ENCODE measurements around the gene USP37. TPM values are rescaled to one million over a fixed set of nuclear protein-coding genes. Genes with fewer than 3 reads are reported as not detected.
A peak's percentile ranks its signal among the peaks of the same experiment; 100 is the strongest.

USP37 gene
- total and polyA plus RNA-seq, 2 of the 13 experiments (the other 11 are each of a cell fraction or from before 2014, with no cell fraction given) = 6.5 to 30.6 TPM

DNA sequence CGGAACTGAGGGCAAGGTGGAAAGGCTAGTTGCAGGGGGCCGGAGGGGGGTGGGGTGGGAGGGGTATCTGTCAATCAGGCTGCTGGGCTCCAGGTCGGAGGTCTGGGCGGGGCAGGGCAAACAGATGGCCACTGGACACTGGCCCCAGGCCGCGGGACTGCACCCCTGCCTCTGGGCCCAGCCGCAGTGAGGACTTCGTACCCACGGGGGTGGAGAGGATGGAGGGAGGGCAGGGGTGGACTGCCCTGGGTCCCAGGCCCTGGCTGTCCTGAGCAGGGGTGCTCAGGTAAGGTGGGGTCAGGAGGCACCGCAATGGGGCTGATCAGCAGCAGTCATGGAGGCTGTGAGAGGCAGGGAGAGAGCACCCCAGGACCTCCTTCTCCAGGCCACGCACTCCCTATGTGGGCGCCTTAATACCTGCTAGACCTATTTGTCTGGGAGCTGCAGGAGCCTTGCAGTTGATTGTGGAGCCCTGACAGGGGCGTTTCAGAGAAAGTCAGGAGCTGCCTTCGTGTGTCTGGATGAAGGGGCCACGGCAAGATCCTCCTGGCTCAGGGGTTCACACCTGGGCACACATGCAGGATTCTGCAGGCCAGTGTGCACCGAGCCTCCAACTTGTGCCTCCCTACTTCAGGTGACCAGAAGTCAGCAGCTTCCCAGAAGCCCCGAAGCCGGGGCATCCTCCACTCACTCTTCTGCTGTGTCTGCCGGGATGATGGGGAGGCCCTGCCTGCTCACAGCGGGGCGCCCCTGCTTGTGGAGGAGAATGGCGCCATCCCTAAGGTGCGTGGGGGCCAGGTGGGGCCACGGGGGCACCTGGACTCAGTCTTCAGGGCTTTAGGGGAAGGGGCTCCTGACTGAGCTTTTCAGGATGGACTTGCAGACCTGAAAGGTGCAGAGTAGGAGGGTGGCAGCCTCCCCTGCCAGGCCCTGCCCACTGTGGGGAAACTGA, 166.9 kb downstream of the USP37 start (continued):
- TF ChIP-seq, protein P1, sequence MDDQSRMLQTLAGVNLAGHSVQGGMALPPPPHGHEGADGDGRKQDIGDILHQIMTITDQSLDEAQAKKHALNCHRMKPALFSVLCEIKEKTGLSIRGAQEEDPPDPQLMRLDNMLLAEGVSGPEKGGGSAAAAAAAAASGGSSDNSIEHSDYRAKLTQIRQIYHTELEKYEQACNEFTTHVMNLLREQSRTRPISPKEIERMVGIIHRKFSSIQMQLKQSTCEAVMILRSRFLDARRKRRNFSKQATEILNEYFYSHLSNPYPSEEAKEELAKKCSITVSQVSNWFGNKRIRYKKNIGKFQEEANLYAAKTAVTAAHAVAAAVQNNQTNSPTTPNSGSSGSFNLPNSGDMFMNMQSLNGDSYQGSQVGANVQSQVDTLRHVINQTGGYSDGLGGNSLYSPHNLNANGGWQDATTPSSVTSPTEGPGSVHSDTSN (CRISPR knock-in tag; IDR thresholded peaks at IDR 0.05; ENCODE audit: borderline replicate concordance) = no peak
- TF ChIP-seq, protein P2, sequence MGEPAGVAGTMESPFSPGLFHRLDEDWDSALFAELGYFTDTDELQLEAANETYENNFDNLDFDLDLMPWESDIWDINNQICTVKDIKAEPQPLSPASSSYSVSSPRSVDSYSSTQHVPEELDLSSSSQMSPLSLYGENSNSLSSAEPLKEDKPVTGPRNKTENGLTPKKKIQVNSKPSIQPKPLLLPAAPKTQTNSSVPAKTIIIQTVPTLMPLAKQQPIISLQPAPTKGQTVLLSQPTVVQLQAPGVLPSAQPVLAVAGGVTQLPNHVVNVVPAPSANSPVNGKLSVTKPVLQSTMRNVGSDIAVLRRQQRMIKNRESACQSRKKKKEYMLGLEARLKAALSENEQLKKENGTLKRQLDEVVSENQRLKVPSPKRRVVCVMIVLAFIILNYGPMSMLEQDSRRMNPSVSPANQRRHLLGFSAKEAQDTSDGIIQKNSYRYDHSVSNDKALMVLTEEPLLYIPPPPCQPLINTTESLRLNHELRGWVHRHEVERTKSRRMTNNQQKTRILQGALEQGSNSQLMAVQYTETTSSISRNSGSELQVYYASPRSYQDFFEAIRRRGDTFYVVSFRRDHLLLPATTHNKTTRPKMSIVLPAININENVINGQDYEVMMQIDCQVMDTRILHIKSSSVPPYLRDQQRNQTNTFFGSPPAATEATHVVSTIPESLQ (CRISPR knock-in tag; conservative IDR thresholded peaks at IDR 0.05) = no peak
- TF ChIP-seq STAT5B (CRISPR knock-in tag; IDR thresholded peaks at IDR 0.05) = 0 out of 2 replicates have a peak, but pooled peaks have one; percentile 42

MicroRNA genes within 50 kb of the gene (microRNA counts, 767-probe panel; counts per million panel counts)
- not detected for microRNA hsa-miR-26b-5p

Small RNAs within 50 kb of the gene (microRNA-seq; reads per million reads assigned to microRNA genes)
- 12,892 reads per million, percentile 100 among the genes with 10 or more reads in this experiment for gene MIR26B

Small RNAs within 50 kb of the gene (small RNA-seq; reads per million reads assigned to genes)
- 507 to 49,130 (median 27,764) reads per million in 3 experiments for gene MIR26B (ENCODE audit: insufficient read depth in 2 of 3, insufficient read length in 3 of 3, low read depth in 2 of 3, low replicate concordance in 1 of 3)
- gene RNU6-136P (ENCODE audit: insufficient read depth in 2 of 3, insufficient read length in 3 of 3, low read depth in 2 of 3, low replicate concordance in 1 of 3) = 0 reads per million in 3 experiments

Other genes with a start within 250 kb of the USP37 start
- 0.22 TPM in 1 of 2 replicates, not detected in the other for gene CATIP, start 211.5 kb downstream of the USP37 start, total RNA-seq (2016; rRNA removed; fragmentation: Illumina TruSeq; extraction: Trizol)
- gene CATIP, start 211.5 kb downstream of the USP37 start, polyA plus RNA-seq (2011; rRNA removed) = 0.07 and 0.09 TPM in 2 replicates
- 0.21 and 0.33 TPM in 2 replicates for gene SLC11A1, start 186.1 kb downstream of the USP37 start, total RNA-seq (2016; rRNA removed; fragmentation: Illumina TruSeq; extraction: Trizol)
- gene SLC11A1, start 186.1 kb downstream of the USP37 start, polyA plus RNA-seq (2011; rRNA removed) = 2.3 and 2.5 TPM in 2 replicates
- 78.5 and 91.0 TPM in 2 replicates for gene CTDSP1, start 168.5 kb downstream of the USP37 start, total RNA-seq (2016; rRNA removed; fragmentation: Illumina TruSeq; extraction: Trizol)
- 268 and 270 TPM in 2 replicates for gene CTDSP1, start 168.5 kb downstream of the USP37 start, polyA plus RNA-seq (2011; rRNA removed)
- 301 and 337 TPM in 2 replicates for gene VIL1, start 149.2 kb downstream of the USP37 start, total RNA-seq (2016; rRNA removed; fragmentation: Illumina TruSeq; extraction: Trizol)
- gene VIL1, start 149.2 kb downstream of the USP37 start, polyA plus RNA-seq (2011; rRNA removed) = 287 and 352 TPM in 2 replicates
- 92.4 and 101 TPM in 2 replicates for gene CNOT9, start 488 bp upstream of the USP37 start, total RNA-seq (2016; rRNA removed; fragmentation: Illumina TruSeq; extraction: Trizol)
- 71.0 and 82.6 TPM in 2 replicates for gene CNOT9, start 488 bp upstream of the USP37 start, polyA plus RNA-seq (2011; rRNA removed)
- gene PLCD4, start 39.5 kb upstream of the USP37 start, total RNA-seq (2016; rRNA removed; fragmentation: Illumina TruSeq; extraction: Trizol) = not detected in 2 replicates
- 0.05 and 0.26 TPM in 2 replicates for gene PLCD4, start 39.5 kb upstream of the USP37 start, polyA plus RNA-seq (2011; rRNA removed)
- gene ZNF142, start 91.3 kb upstream of the USP37 start, total RNA-seq (2016; rRNA removed; fragmentation: Illumina TruSeq; extraction: Trizol) = 10.4 and 11.4 TPM in 2 replicates
- gene ZNF142, start 91.3 kb upstream of the USP37 start, polyA plus RNA-seq (2011; rRNA removed) = 4.8 and 5.9 TPM in 2 replicates
- 52.1 and 76.0 TPM in 2 replicates for gene BCS1L, start 91.3 kb upstream of the USP37 start, total RNA-seq (2016; rRNA removed; fragmentation: Illumina TruSeq; extraction: Trizol)
- gene BCS1L, start 91.3 kb upstream of the USP37 start, polyA plus RNA-seq (2011; rRNA removed) = 48.1 and 48.9 TPM in 2 replicates
- 37.0 and 37.1 TPM in 2 replicates for gene RNF25, start 103.7 kb upstream of the USP37 start, total RNA-seq (2016; rRNA removed; fragmentation: Illumina TruSeq; extraction: Trizol)
- gene RNF25, start 103.7 kb upstream of the USP37 start, polyA plus RNA-seq (2011; rRNA removed) = 87.6 and 91.8 TPM in 2 replicates
- 17.6 and 45.9 TPM in 2 replicates for gene STK36, start 103.7 kb upstream of the USP37 start, total RNA-seq (2016; rRNA removed; fragmentation: Illumina TruSeq; extraction: Trizol)
- 83.5 and 102 TPM in 2 replicates for gene STK36, start 103.7 kb upstream of the USP37 start, polyA plus RNA-seq (2011; rRNA removed)
- 77.5 and 78.0 TPM in 2 replicates for gene TTLL4, start 142.5 kb upstream of the USP37 start, total RNA-seq (2016; rRNA removed; fragmentation: Illumina TruSeq; extraction: Trizol)
- 84.6 and 85.5 TPM in 2 replicates for gene TTLL4, start 142.5 kb upstream of the USP37 start, polyA plus RNA-seq (2011; rRNA removed)
- 106 and 157 TPM in 2 replicates for gene CYP27A1, start 213.8 kb upstream of the USP37 start, total RNA-seq (2016; rRNA removed; fragmentation: Illumina TruSeq; extraction: Trizol)
- gene CYP27A1, start 213.8 kb upstream of the USP37 start, polyA plus RNA-seq (2011; rRNA removed) = 266 and 314 TPM in 2 replicates

All from HepG2 (cell line).